HG02610 (cell line): Measurements from ENCODE around the gene NPW.

ENCODE experiments used
- ATAC-seq: cut with Tn5 transposase; IDR thresholded peaks from one replicate; pipeline ENCODE4 v1.9.1; 2021; ENCODE audit warnings: mild to moderate bottlenecking, moderate library complexity; ENCODE audit not compliant: unreplicated experiment

The NPW gene

GRCh38 chr16:1984347-1985225 is 35.0 kb upstream of the NPW start:
- ATAC-seq: peak; percentile 15

DNA sequence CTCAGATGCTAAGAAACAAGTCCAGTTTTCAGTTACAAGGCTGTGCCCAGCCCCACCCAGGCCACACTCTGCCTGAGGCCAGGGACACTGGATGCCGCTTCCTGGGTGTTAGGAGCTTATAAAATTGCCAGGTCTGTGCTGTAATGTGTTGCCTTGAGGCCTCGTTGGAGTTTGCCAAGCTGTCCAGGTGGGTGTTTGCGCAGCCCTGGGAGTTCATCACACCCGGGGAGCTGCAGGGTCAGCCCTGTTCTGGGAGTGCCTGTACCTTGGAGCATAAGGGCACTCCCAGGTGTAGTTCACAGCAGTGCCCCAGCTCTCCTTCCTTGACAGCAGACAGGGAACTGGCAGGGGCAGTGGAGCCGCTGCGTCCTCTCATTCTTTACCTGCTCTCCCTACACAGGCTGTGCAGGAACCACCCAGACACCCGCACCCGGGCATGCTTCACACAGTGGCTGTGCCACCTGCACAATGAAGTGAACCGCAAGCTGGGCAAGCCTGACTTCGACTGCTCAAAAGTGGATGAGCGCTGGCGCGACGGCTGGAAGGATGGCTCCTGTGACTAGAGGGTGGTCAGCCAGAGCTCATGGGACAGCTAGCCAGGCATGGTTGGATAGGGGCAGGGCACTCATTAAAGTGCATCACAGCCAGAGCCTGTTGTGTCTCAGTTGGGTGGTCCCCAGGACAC is 34.0 kb upstream of the NPW start:
- no peak for ATAC-seq

DNA sequence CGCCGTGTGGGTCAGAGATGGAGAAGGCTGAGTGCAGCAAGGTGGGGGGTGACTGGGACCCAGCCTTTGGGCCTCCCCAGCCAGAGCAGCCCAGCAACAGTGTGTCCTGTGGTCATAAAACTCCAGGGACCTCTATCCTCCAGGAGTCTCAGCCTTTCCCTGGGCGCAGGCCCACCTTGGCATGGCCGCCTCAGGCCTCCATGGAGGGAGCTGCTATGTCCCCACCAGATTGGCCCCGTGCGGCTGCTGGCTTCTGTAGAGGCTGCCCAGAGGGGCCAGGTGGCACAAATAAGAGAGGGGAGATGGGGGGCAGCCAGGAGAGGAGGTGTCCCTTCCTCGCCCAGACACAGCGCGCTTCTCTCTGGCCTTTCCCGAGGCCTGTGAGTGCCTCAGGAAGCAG is 32.4 kb upstream of the NPW start:
- ATAC-seq: no peak

- ATAC-seq: no peak
Measured at GRCh38 chr16:1989209-1990100, 30.1 kb upstream of the NPW start, which contains the start of gene SYNGR3. Gene SYNGR3, plus strand, starts transcription at chr16:1989970. Its CDS starts 133 bp downstream, at chr16:1990103.

- no peak for ATAC-seq
Measured at GRCh38 chr16:1990101-1990350, 29.6 kb upstream of the NPW start.

DNA sequence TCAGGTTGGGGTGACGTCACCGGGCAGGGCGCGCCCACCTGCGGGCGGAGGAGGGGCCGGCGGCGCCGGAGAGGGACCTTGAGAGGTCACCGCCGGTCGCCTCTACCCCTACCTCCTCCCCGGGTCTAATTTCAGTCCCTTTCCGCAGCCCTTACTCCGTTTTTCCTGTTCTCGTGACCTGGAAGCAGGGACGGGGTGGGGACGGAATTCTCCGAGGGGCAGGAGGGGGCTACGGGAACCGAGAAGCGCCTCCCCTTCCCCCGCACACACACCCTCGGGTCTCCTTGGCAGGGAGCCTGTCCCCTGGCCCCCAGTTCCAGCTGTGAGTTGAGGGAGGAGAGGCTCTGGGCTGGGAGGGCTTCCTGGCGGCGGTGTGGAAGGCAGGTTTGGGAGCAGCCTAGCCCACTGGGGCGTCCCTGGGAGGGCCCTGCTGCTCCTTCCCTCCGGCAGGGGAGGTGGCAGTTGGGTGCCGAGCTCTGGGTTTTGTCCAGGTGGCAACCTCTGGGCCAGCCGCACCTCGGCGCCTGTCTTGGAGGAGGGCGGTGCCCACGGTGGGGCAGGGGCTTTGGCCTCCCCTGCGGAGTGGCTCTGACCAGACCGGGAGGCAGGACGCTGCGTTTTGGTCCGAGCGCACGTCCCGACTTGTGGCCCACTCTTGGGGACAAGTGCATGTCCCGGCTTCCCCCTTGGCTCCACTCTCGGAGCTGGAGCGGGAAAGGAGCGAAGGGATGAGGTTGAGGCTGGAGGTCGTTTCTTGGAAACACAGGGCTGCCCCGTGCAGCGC is 29.0 kb upstream of the NPW start:
- ATAC-seq: no peak

GRCh38 chr16:1991135-1991551 is 28.4 kb upstream of the NPW start:
- no peak for ATAC-seq

DNA sequence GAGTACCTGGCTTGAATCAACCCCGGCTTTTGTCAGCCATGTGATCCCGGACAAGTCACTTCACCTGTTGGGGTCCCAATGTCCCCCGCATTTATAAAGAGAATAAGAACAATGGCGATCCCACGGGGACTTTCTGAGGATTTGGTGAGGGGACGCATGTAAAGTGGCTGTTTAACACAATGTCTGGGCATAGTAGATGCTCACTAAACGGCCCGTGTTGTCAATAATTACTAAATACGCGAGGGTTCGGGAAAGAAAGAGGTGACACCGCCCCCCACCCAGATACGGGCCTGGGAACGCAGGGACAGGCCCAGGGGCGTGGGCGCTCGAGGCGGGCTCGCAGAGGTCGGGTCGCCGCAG is 28.0 kb upstream of the NPW start:
- ATAC-seq: no peak

GRCh38 chr16:1991948-1992703 is 27.5 kb upstream of the NPW start:
- peak; percentile 44 for ATAC-seq

DNA sequence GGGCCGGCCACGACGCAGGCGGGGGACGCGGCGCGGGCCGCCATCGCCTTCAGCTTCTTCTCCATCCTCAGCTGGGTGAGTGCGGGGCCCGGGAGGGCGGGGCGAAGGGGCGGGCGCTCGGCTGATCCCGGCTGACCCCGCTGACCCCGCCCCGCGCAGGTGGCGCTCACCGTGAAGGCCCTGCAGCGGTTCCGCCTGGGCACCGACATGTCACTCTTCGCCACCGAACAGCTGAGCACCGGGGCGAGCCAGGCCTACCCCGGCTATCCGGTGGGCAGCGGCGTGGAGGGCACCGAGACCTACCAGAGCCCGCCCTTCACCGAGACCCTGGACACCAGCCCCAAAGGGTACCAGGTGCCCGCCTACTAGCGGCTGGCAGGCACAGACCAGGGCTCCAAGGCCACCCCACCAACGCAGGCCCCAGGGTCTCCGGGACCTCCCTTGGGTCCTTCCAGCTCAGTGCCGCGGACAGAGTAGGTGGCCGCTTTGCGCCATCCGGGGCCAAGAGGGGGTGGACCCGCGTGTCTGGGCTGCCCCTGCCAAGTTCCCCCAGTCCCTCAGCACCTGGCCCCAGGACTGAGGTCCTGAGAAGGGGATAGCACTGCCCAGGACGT is 26.8 kb upstream of the NPW start:
- no peak for ATAC-seq

DNA sequence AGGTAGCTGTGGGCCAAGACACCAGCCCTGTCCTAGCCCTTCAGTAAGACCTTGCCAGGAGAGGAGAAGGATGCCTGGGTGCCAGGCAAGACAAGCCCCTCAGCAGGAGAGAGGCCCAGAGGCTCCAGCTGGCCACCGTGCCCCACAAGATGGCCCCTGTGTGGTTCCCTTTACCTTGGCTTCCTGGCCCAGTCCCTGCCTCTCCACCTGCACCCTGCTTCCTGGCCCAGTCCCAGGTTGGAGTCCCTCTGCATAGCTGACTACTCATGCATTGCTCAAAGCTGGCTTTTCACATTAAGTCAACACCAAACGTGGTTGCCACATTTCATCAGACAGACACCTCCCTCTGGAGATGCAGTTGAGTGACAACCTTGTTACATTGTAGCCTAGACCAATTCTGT is 25.9 kb upstream of the NPW start:
- no peak for ATAC-seq

DNA sequence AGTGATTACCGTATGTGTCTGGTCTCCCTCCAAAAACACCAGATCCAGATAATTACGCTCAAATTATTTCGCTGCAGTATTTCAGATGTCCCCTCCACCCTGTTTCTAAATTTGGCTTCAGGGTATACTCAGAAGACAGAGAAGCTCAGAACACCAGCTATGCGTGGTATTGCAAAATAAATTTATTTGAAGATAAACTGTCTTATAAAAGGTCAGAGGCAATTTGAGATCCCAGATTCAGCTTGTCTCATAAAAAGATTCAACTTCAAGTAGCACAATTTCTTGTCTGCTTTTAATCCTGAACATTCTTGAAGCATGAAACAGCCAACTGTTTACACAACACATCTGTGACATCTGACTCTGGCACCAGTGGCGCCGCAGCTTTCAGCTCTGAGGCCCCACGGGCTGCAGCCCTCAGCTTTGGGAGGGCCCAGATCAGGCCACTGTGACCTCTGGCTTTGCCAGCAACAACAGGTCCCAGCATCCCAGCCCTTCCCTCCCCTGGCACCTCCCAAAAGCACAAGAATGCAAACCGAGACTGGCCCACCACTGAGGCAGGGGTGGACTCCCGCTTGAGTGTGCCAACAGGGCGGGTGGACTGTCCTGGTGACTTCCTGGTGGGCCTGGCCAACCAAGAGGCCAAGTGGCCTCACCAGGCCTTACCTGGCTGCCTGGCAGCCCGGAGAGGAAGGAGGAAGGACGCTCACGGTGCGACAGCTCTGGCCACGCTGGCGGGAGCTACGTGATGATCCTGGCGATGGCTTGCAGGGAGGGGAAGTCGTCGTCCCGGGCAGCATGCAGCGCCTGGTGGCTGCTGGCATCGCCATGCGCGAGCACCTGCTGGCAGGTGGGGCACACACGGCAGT is 21.9 kb upstream of the NPW start:
- ATAC-seq: no peak

DNA sequence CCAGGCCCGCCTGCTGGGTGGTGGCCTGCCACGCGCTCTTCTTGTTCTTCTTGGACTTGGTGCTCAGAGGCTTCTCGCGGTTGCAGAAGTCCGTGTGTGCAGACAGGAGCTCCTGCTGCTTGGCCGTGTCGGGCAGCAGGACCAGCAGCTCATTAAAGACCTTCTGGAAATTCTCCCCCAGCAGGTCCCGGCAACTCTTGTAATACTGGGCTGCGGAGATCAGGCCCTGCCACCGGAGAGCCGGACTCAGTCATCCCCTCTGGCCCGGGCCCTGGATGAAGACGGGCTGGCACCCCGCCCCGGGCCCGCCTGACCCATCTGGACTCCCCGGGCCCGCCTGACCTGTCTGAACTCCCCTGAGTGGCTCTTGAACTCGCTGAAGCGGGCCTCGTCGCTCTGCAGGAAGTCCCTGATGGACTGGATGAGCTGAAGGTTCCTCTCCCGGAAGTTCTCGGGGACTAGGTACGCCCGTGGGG is 21.2 kb upstream of the NPW start:
- no peak for ATAC-seq

DNA sequence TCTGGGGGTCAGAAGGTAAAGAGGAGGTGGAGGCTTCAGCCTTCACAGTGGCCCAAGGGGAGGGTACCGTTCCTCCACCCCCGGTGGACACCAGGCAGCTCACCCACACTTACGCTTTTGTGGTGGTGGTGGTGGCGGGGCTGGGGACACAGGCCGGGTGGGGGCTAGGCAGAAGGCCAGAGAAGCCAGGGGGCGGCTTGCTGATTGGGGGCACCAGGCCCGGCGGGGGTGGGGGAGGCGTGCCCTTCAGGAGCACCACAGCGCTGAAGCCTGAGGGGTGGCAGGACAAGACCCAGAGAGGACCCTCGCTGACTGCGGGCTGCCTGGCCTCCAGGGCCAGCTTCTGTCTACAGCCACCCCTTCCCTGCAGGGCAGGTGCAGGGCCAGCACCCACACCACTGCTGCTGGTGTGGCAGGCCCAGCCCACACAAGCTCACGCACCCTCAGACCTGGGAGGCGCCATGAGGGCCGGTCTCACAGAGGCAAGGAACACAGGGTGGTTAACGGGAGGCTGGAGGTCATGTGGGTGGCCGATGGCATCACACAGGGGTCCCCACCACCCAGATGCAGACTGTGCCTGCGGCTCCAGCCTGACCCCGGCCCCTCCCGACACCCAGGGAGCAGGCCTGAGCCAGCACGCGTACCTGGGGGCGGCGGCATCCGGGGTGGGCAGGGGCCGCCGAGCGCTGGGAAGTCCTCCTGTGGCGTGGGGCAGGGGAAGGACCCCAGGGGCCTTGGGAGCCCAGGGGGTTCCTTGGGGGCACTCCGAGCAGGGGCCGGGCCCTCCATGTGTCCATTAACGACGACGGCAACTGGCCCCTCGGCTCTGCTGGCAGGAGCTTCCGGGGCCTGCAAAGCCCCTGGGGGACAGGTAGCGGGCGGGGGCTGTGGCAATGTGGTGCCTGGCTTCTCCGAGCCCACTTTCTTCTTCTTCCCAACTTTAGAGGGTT is 20.5 kb upstream of the NPW start:
- no peak for ATAC-seq

DNA sequence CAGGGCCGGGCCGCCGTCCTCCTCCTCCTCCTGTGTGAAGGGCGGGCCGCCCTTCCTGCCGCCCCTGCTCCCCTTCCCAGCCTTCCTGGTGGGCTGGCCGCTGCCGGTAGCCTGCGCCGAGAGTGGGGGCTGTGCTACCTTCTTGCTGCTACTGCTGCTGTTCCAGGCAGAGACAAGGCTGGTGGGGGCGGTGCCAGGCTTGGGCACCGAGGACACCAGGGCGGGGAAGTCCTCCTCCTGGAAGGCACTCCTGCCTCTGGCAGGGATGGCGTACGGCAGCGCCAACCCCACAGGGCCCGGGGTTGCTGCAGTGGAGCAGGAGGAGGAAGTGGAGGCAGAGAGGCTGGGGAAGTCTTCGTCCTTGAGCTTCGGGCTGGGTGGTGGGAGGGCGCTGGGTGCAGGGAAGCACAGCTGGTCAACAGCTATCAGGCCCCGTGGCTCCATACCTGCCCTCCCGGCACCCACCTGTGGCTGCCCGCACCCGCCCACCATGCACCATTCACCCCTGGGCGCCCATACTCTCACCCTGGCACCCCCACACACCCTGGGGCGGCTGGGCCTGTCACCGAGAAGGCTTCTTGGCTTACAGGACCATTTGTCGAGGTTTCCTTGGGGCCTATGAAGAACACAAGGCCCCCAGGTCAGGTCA is 19.6 kb upstream of the NPW start:
- ATAC-seq: no peak

DNA sequence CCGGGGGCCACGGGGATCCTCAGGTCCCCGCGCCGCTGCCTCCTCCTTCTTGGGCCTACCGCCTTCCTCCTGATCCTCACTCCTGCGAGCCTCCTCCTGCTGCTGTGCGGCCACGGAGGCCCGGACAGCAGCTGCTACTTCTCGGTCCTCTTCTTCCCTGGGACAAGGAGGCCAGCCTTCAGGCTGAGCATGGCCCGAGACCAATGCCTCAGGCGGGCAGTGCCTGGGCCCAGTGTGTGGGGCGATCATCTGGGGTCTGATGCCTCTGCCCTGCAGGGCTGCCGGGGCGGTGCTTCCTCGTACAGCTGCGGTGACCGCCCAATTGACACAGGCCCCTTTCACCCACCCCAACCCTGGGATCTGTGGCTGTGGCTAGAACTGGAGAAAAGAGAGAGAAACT is 18.6 kb upstream of the NPW start:
- no peak for ATAC-seq
